Stimulated activated CD8-positive, alpha-beta memory T cell treated with anti-CD3 and anti-CD28 coated beads, Interleukin-7, amount 100 ng/mL, for 24 hours (primary cell): ENCODE data around the gene ARL4A.

Source experiments
- DNase-seq: peaks from one replicate; pipeline ENCODE4 v3.0.0-alpha.2; 2020; ENCODE audit warnings: low read depth

The ARL4A gene

GRCh38 chr7:12703881-12704280 lies 16.4 kb downstream of the ARL4A start:
- DNase-seq: no peak

- DNase-seq: no peak
Measured at GRCh38 chr7:12705878-12706277, 18.4 kb downstream of the ARL4A start.

DNA sequence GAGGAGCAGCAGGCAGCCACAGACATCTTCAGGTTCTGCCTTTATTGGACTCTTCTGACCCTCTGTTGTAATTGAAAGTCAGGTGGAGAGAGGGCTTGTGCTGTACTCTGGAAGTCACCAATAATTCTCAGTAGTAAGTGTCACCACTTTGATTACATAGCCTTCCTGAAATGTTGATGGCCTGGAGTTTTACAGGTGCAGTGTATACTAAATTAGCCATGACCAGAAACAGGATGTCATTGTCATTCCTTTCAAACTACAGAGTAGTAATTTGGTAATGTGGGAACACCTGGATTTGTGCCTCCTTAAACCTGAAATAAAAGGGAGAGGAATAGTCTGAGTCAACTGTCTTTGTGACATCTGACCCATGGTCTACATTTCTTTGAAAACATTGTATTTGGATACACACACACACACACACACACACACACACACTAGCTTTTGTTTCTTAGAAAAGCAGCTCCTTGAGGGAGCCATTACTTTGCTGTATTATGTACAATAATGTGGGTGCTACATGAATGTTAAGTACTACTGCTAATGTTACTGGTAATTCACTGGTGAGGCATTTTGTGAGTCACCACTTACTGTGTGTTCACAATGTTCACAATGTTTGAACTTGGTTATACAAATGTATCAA lies 19.6 kb downstream of the ARL4A start:
- DNase-seq: no peak

GRCh38 chr7:12708314-12708713 lies 20.9 kb downstream of the ARL4A start:
- DNase-seq: no peak

DNA sequence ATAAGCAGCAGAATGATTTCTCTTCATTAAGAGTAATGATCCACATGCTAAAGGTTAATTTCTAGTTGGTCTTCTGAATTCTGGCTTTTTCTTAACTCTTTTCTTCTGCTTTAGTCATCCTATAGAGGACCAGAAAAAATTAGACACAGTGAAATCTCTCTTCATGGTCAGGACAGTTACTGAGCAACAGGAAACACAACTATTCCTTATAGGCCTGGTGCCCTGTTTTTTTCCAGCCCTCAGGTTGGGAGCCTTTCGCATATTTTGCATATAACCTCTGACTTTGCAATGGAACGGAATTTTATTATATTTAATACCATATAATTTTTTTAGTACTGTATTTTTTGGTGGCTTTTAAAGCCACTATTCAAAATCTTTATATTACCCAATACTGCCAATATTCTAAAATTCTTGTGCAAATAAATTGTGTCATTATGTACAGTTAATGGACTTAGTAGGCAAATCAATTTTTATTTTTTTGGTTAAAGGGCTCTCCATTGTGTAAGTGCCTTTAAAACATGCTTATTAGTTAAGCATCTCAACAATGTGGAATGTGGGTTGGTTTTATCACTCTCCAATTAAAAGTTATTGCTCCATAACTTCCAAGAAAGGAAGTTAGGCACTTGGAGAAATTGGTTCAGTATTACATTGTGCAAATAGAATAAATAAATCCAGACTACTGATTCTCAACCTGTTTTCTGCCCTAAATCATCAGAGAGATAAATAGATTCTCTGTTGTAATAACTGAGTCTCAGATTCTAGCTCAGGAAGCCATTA lies 22.5 kb downstream of the ARL4A start:
- no peak for DNase-seq

DNA sequence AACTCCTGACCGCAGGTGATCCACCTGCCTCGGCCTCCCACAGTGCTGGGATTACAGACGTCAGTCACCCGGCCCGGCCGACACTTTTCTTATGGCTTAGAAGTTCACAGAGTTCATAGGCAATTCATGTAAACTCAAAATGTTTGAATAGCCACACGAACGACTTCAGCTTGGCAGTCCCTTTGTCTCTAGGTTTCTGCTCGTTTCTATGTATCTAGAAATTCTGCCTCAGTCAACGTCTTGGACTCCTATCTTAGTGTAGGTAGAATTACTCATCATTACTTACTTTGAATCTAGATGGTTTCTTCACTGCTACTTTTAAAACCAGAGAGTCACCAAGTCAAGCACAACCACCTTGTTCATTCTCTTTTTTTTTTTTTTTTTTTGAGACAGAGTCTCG lies 23.7 kb downstream of the ARL4A start:
- no peak for DNase-seq

- no peak for DNase-seq
Measured at GRCh38 chr7:12712236-12712635, 24.8 kb downstream of the ARL4A start.

DNA sequence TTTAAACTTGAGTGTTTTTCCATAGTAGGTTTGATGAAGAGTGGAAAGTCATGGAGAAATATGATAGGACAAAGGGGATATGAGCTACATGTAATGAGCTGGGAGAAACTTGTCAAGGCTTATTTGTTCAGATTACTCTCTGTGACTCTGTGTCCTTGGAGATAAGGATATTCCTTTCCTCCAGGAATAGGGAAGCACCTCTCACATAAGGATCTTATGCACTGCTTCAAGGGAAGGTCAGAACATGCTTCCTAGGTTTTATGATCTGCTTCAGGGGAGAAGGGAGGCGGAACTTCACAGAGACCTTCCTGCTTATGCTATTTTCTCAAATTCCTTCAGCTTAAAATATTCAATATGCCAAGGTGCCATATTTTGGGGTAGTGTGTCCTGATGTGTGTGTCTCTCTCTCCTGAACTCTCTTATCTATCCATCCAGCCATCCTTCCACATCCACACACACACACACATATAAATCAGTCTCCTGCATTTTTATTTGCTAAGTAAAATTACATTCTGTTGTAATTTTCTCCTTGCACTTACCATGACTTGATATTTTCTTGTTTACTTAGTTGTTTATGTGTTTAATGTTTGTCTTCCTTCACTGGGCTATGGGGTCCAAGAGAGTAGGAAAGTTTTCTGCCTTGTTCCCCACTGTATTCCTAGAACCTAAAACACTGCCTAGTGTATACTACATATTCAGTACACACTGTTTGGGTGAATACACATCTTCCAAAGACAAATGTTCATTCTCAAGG lies 26.4 kb downstream of the ARL4A start:
- no peak for DNase-seq

- DNase-seq: no peak
Measured at GRCh38 chr7:12714379-12714737, 26.9 kb downstream of the ARL4A start.

DNA sequence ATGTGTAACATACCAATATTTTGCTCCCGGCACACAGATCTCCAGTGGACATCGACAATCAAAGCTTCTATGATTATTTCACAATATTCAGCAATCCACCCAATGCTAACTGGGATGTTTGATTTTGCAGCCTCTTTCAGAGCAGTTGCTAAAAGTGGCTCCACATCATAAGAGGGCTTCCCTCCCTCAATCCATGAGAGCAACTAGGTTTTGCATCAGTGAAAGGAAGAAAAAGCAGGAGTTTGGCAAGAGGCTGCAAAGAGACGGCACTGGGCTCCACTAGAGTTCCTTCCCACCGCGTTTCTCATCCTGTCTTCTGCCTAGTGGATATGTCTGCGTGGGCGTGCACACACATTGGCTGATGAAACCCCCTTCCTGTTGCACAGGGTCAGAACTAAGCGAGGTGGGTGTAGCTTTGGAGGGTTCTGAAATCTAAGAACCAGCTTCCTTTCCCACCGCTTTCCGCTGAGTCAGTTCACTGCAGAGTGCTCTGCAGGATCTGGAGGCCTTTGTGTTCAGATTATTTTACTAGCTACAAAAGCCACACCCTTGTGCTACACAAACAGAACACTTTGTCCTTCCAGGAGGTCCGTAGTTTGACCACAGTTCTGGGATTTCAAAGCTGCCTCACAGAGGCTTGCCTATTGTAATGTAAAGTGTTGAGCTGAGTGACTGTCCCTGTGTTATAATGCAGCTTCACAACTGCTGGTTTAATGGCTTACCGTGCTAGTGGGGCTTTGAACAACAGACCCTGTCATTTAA lies 28.1 kb downstream of the ARL4A start:
- no peak for DNase-seq

- DNase-seq: no peak
Measured at GRCh38 chr7:12716134-12716681, 28.8 kb downstream of the ARL4A start.

GRCh38 chr7:12716722-12717121 lies 29.3 kb downstream of the ARL4A start:
- DNase-seq: no peak

DNA sequence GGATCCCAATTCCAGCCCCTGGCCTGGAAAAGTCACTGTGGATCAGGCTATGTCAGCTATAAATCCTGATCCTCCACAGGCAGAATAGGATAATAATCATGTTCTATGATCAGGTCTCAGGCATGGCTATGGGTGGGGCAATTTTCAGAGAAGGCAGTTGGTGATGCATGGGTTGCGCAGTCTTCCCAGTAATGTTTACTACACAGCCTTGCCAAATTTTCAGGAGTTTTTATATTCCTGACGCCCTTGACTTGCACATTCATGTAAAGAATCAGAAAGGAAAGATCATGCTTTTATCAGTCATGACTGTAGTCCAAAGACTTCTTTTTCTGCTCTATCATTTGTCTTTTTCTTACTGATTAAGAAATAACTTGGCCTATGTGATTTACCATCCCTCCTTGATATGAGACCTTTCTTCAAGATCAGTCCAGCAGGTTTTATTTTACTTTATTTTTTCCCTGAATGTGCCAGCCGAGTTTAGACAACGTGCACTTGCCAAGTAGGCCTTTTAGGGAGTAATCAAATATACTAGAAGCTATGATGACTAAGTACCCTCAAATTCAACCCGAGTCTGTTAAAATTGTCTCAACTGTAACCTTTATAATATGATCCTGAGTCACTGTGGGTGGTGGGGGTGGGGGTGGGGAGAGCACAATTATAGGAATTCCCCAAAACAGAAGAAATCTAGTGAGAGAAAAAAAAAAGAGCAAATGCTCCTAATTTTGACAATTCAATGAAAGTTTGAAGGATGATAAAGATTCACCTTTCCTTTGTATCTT lies 31.9 kb downstream of the ARL4A start:
- no peak for DNase-seq

DNA sequence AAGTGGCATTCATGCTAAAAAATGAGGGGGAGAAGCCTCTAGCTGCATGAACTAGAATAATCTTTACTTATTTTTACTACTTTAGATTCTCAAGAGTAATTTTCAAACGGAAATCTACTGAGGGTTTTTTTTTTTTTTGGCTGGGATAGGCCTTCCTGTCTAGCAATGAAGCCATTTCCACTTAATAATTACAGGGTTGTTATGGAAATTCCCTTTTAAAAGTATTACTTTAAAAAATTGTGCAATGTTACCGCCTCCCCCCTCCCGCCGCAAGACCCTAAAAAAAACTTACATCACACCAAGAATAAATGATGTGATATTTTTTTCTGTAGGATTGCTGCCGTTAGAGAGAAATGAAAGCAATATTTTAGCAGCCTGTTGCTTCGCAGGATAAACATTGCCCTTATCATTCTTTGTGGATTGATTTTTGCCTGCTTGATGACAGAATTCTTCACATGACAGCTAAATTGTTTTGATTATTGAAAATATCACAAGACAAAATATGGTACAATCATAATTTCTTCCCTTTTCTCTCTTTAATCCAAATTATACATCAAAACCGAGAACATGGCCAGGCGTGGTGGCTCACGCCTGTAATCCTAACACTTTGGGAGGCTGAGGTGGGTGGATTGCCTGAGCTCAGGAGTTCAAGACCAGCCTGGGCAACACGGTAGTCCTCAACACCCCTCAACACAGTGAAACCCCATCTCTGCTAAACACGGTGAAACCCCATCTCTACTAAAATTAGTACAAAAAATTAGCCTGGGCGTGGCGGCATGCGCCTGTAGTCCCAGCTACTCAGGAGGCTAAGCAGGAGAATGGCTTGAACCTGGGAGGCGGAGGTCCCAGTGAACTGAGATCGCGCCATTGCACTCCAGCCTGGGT lies 32.8 kb downstream of the ARL4A start:
- DNase-seq: no peak

DNA sequence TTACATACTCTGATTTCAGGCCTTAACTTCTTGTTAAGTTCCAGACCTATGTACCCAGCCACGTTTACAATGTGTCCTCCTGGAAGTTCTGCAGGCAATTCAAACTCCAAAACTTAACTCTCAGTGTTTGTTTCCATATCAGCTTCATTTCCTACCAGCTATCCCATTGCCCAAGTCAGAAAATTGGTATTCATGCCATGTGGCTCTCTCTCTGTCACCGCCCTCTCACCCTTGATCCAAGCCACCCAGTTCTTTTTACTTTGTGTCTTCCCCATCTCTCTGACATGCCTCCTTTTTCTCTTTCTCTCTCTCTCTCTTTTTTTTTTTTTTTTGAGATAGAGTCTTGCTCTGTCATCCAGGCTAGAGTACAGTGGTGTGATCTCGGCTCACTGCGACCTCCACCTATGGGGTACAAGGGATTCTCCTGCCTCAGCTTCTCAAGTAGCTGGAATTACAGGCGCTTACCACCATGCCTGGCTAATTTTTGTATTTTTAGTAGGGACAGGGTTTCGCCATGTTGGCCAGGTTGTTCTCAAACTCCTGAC lies 33.9 kb downstream of the ARL4A start:
- DNase-seq: no peak

DNA sequence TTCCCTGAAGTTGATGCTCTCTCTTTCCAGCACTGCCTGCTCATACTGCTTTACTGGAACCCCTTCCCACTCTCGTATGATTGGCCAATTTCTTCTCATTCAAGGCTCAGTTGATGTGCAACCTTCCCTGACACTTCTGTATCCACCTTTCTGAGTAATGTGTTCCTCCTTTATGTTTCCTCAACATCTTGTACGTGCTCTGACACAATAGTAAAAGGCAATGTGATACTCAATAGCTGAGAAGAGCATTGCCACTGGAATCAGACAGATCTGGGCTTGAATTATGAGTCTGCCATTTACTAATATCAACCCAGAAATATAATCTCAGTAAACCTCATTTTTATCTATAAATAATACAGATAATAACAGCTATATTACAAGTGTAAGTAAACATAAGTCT lies 34.7 kb downstream of the ARL4A start:
- no peak for DNase-seq

- DNase-seq: no peak
Measured at GRCh38 chr7:12722636-12723605, 35.5 kb downstream of the ARL4A start.

GRCh38 chr7:12725575-12726316 lies 38.3 kb downstream of the ARL4A start:
- DNase-seq: no peak
